H1 (cell line): Measurements from ENCODE around the gene CCDC169. TPM values are rescaled to one million over a fixed set of nuclear protein-coding genes. Genes with fewer than 3 reads are reported as not detected.
"Not testable (repeated sequence)": the region's sequence is repeated elsewhere in the genome, so short reads cannot be mapped to it uniquely, and the experiment has no call there.

Experiments used
- CTCF ChIA-PET: fragments of 300-600 bp; sonication (Branson Sonifier 250); formaldehyde crosslinking; loops from one replicate; lab custom pipeline; 2021; ENCODE audit not compliant: partially characterized antibody; lab: Charles Lee
- POLR2A ChIA-PET: fragments of 300-600 bp; sonication (Branson Sonifier 250); formaldehyde crosslinking; loops from one replicate; lab custom pipeline; 2021; ENCODE audit warnings: inconsistent platforms; ENCODE audit not compliant: partially characterized antibody; lab: Charles Lee
- DNase-seq, 2 experiments: peaks; one replicate each; pipeline versions ENCODE4 v3.0.0 to v3.0.0-alpha.2; 2010 to 2022; ENCODE audit warnings: low spot score in 2 of 2, low read depth in 1 of 2, mixed read lengths in 1 of 2
- FAIRE-seq: peaks from 2 replicates; lab custom pipeline; 2011; peaks lifted over from hg19 to GRCh38; lab: Jason Lieb, UNC
- H2AFZ ChIP-seq: 2 replicates; pipeline ENCODE4 v1.8.1; 2012; ENCODE audit warnings: low read length, inconsistent platforms
- H2AK5ac ChIP-seq: 2 replicates; pipeline ENCODE4 v1.6.1; 2013; ENCODE audit warnings: low read depth, low read length
- H2BK120ac ChIP-seq: replicated peaks from 2 replicates; pipeline ENCODE3; 2013; ENCODE audit warnings: low read depth, low read length, inconsistent platforms
- H2BK12ac ChIP-seq: 2 replicates; pipeline ENCODE4 v1.6.1; 2013; ENCODE audit warnings: low read depth, low read length
- H2BK15ac ChIP-seq: 2 replicates; pipeline ENCODE4 v1.6.1; 2013; ENCODE audit warnings: low read length
- H2BK20ac ChIP-seq: 2 replicates; pipeline ENCODE4 v1.6.1; 2013; ENCODE audit warnings: low read length
- H2BK5ac ChIP-seq: 2 replicates; pipeline ENCODE4 v1.6.1; 2013; ENCODE audit warnings: low read depth, low read length
- H3K14ac ChIP-seq: 2 replicates; pipeline ENCODE4 v1.6.1; 2013; ENCODE audit warnings: inconsistent platforms; ENCODE audit not compliant: insufficient read length
- H3K18ac ChIP-seq: 2 replicates; pipeline ENCODE4 v1.6.1; 2013; ENCODE audit warnings: low read length; ENCODE audit errors: extremely low read depth
- H3K23ac ChIP-seq: 2 replicates; pipeline ENCODE4 v1.6.1; 2013; ENCODE audit warnings: inconsistent platforms; ENCODE audit not compliant: insufficient read length
- H3K23me2 ChIP-seq: 2 replicates; pipeline ENCODE4 v1.6.1; 2013; ENCODE audit warnings: low read depth, low read length
- H3K27ac ChIP-seq: 2 replicates; pipeline ENCODE4 v1.6.1; 2011; ENCODE audit warnings: low read depth, low read length, inconsistent platforms
- H3K27me3 ChIP-seq, 4 experiments: replicated peaks in 1 of 4; 1 replicate in 1 of 4; 2 replicates in 3 of 4; pipeline versions ENCODE4 v1.6.1 to v1.8.1; 2011 to 2013; ENCODE audit warnings: low read length in 3 of 4, mild to moderate bottlenecking in 3 of 4, inconsistent platforms in 2 of 4, mixed read lengths in 2 of 4, moderate library complexity in 1 of 4; ENCODE audit not compliant: control insufficient read depth in 3 of 4, insufficient read depth in 3 of 4; ENCODE audit errors: extremely low read depth in 1 of 4
- H3K36me3 ChIP-seq, 4 experiments: 2 replicates each; pipeline versions ENCODE4 v1.6.1 to v1.8.1; 2011 to 2013; ENCODE audit warnings: mild to moderate bottlenecking in 4 of 4, low read length in 3 of 4, moderate library complexity in 2 of 4, control low read depth in 1 of 4, inconsistent platforms in 1 of 4; ENCODE audit not compliant: insufficient read depth in 4 of 4, control insufficient read depth in 2 of 4
- H3K4ac ChIP-seq: replicated peaks from 2 replicates; pipeline ENCODE3; 2013; ENCODE audit warnings: low read length, low read depth, mixed read lengths, inconsistent platforms; ENCODE audit not compliant: insufficient read length
- H3K4me1 ChIP-seq, 4 experiments: replicated peaks in 1 of 4; 1 replicate in 1 of 4; 2 replicates in 3 of 4; pipeline versions ENCODE4 v1.6.1 to v1.8.1; 2011 to 2013; ENCODE audit warnings: low read length in 3 of 4, inconsistent platforms in 2 of 4, mixed read lengths in 1 of 4; ENCODE audit not compliant: insufficient read depth in 4 of 4, control insufficient read depth in 3 of 4
- H3K4me2 ChIP-seq, 2 experiments: 2 replicates each; pipeline versions ENCODE4 v1.6.1 to v1.8.1; 2011 to 2013; ENCODE audit warnings: low read depth in 2 of 2, low read length in 2 of 2, control low read depth in 1 of 2, inconsistent platforms in 1 of 2, mild to moderate bottlenecking in 1 of 2; ENCODE audit not compliant: insufficient read depth in 1 of 2
- H3K4me3 ChIP-seq, 4 experiments: fragments of 200-600, 300-600 bp in 1 of 4; sonication (generic), shearing (Covaris generic), sonication (Bioruptor Twin) in 1 of 4; 2 replicates each; pipeline versions ENCODE4 v1.5.1 to v1.8.1; 2011 to 2016; ENCODE audit warnings: low read length in 4 of 4, low read depth in 3 of 4, control low read depth in 2 of 4, inconsistent platforms in 2 of 4, mild to moderate bottlenecking in 2 of 4, mixed read lengths in 1 of 4, moderate library complexity in 1 of 4; ENCODE audit not compliant: insufficient read depth in 2 of 4; ENCODE audit errors: extremely low read depth in 1 of 4
- H3K56ac ChIP-seq: replicated peaks from 2 replicates; pipeline ENCODE3; 2013; ENCODE audit warnings: low read depth, mild to moderate bottlenecking, mixed read lengths, low read length, inconsistent platforms; ENCODE audit not compliant: insufficient read length
- H3K79me1 ChIP-seq: 2 replicates; pipeline ENCODE4 v1.6.1; 2013; ENCODE audit warnings: low read depth, low read length, control low read depth
- H3K79me2 ChIP-seq, 2 experiments: 2 replicates each; pipeline versions ENCODE4 v1.6.1 to v1.8.1; 2012 to 2013; ENCODE audit warnings: low read length in 2 of 2, mild to moderate bottlenecking in 2 of 2, inconsistent platforms in 1 of 2; ENCODE audit not compliant: insufficient read depth in 2 of 2, control insufficient read depth in 1 of 2
- H3K9ac ChIP-seq, 4 experiments: replicated peaks in 1 of 4; 1 replicate in 1 of 4; 2 replicates in 3 of 4; pipeline versions ENCODE4 v1.6.1 to v1.8.1; 2011 to 2013; ENCODE audit warnings: low read depth in 3 of 4, low read length in 3 of 4, control low read depth in 2 of 4, mild to moderate bottlenecking in 2 of 4, moderate library complexity in 2 of 4, inconsistent platforms in 1 of 4; ENCODE audit errors: extremely low read depth in 1 of 4
- H3K9me3 ChIP-seq, 2 experiments: 2 replicates each; pipeline versions ENCODE4 v1.6.1 to v1.8.1; 2012 to 2013; ENCODE audit warnings: mild to moderate bottlenecking in 2 of 2, moderate library complexity in 2 of 2, control low read depth in 1 of 2, inconsistent platforms in 1 of 2, low read depth in 1 of 2, low read length in 1 of 2, mixed read lengths in 1 of 2; ENCODE audit not compliant: insufficient read depth in 2 of 2
- H4K20me1 ChIP-seq, 2 experiments: replicated peaks in 1 of 2; 2 replicates each; pipeline versions ENCODE3 to v1.8.1; 2011 to 2013; ENCODE audit warnings: inconsistent platforms in 2 of 2, low read length in 2 of 2, mild to moderate bottlenecking in 1 of 2; ENCODE audit not compliant: insufficient read depth in 2 of 2, control insufficient read depth in 1 of 2
- H4K5ac ChIP-seq: 2 replicates; pipeline ENCODE4 v1.6.1; 2013; ENCODE audit warnings: low read length, low read depth, mixed read lengths, inconsistent platforms; ENCODE audit not compliant: insufficient read length
- H4K8ac ChIP-seq: 2 replicates; pipeline ENCODE4 v1.8.0; 2013; ENCODE audit warnings: mild to moderate bottlenecking, moderate library complexity, low read length, inconsistent platforms; ENCODE audit not compliant: insufficient read depth; ENCODE audit errors: extremely low read depth
- H4K91ac ChIP-seq: replicated peaks from 2 replicates; pipeline ENCODE3; 2013; ENCODE audit warnings: low read length, mixed read lengths, inconsistent platforms; ENCODE audit not compliant: insufficient read length
- BACH1 ChIP-seq: IDR thresholded peaks from 2 replicates; pipeline ENCODE4 v1.6.1; 2012; ENCODE audit warnings: low read length, improper control_type of control experiment
- NANOG ChIP-seq: IDR thresholded peaks from 2 replicates; pipeline ENCODE4 v1.6.1; 2011; ENCODE audit warnings: low read length, low read depth, mild to moderate bottlenecking, inconsistent platforms; ENCODE audit not compliant: insufficient read depth, poor library complexity, severe bottlenecking
- RBBP5 ChIP-seq: IDR thresholded peaks from 2 replicates; pipeline ENCODE4 v1.7.1; 2012; ENCODE audit warnings: low read depth, mild to moderate bottlenecking, inconsistent platforms, low read length, moderate library complexity, borderline replicate concordance
- RFX5 ChIP-seq: IDR thresholded peaks from 2 replicates; pipeline ENCODE4 v1.6.1; 2011; ENCODE audit warnings: low read depth, low read length, improper control_type of control experiment, borderline replicate concordance
- SIN3A ChIP-seq, 2 experiments: IDR thresholded peaks in 1 of 2; conservative IDR thresholded peaks in 1 of 2; 2 replicates each; pipeline ENCODE4 v1.6.1; 2011 to 2012; ENCODE audit warnings: low read length in 2 of 2, improper control_type of control experiment in 1 of 2, low read depth in 1 of 2, mild to moderate bottlenecking in 1 of 2
- SP4 ChIP-seq: IDR thresholded peaks from 2 replicates; pipeline ENCODE4 v1.6.1; 2012; ENCODE audit warnings: low read length, inconsistent platforms
- WGBS, 2 experiments: shearing (Covaris generic) in 1 of 2; methylation state at CpG; one replicate each; pipeline versions ENCODE4 v1.1.6 to v1.1.7; 2013 to 2015; ENCODE audit warnings: low lambda C conversion rate in 2 of 2, mixed read lengths in 2 of 2, inconsistent platforms in 1 of 2, low coverage in 1 of 2, missing lambda C conversion rate in 1 of 2; ENCODE audit not compliant: insufficient replicate concordance in 2 of 2, insufficient coverage in 1 of 2, insufficient read length in 1 of 2; ENCODE audit errors: extremely low coverage in 1 of 2, missing lambda C conversion rate in 1 of 2; 5-methylcytosine and 5-hydroxymethylcytosine counted together
- polyA plus RNA-seq, 7 experiments: library from polyadenylated mRNA; depleted of rRNA in 3 of 7; stranded (reverse) in 5 of 7; unstranded in 2 of 7; fragments of >200 nt in 5 of 7; fragments of 200-250 nt in 2 of 7; gene quantifications; 1 replicate in 5 of 7; 2 replicates in 1 of 7; 4 replicates in 1 of 7; pipeline versions ENCODE4 v1.2.1 to v1.2.3, GENCODE V29; 2011 to 2013; ENCODE audit warnings: missing spikeins in 2 of 7, mixed read lengths in 2 of 7
- total RNA-seq: library from RNA; stranded (reverse); fragmentation: NEBNext Ultra II Directional; extraction: Animal tissue kit (Norgen Biotek cat#: 25700); gene quantifications from 2 replicates; pipeline ENCODE4 v1.2.1, GENCODE V29; 2021

The CCDC169 gene
- total and polyA plus RNA-seq, 2 of the 8 experiments (the other 6 are each of a cell fraction or from before 2014, with no cell fraction given), result 7.2 to 44.0 TPM

- TF ChIP-seq RFX5 (no peak), BACH1 (no peak), NANOG (no peak), SP4 (no peak), RBBP5 (no peak), SIN3A (conservative IDR thresholded peaks at IDR 0.05 in 1 of 2, IDR thresholded peaks at IDR 0.05 in 1 of 2; ENCODE audit: low read depth in 1 of 2, low read length in 2 of 2) (no peak)
Observed at GRCh38 chr13:36323408-36323807, 25.8 kb upstream of the CCDC169 start (continued).

- H3K18ac ChIP-seq, H4K5ac ChIP-seq, H4K8ac ChIP-seq, H3K79me1 ChIP-seq, H2AFZ ChIP-seq, H2BK20ac ChIP-seq, H3K9ac ChIP-seq, POLR2A ChIA-PET, CTCF ChIA-PET, H2BK120ac ChIP-seq, H3K9me3 ChIP-seq, H2BK15ac ChIP-seq, H2BK12ac ChIP-seq, H3K23ac ChIP-seq, H2AK5ac ChIP-seq, H3K79me2 ChIP-seq, H3K14ac ChIP-seq, H3K27ac ChIP-seq, H3K27me3 ChIP-seq, H3K4me1 ChIP-seq, FAIRE-seq, DNase-seq, H4K20me1 ChIP-seq, H4K91ac ChIP-seq, H3K4me2 ChIP-seq, H3K4ac ChIP-seq, H3K56ac ChIP-seq, H3K4me3 ChIP-seq, H3K23me2 ChIP-seq, H2BK5ac ChIP-seq: not testable (repeated sequence)
- WGBS, 2 experiments, result 55% methylated on average over 5 of the region's 6 CpGs; no CpG with 5 or more reads in 1 of the 2 experiments
- peaks cover 0 to 19% (median 9%) of the 10 kb centered on the region in 4 experiments; a peak in 3 of 8 replicates for H3K36me3 ChIP-seq
Observed at GRCh38 chr13:36319793-36320192, 22.2 kb upstream of the CCDC169 start.
